OCI-LY3 (cell line): ENCODE results near the gene BMPER.

Experiments
- H2AFZ ChIP-seq: fragments of 200-600, 300-600 bp; shearing (Covaris generic); 2 replicates; pipeline ENCODE4 v1.6.0; 2014; ENCODE audit warnings: antibody characterized with exemption, low read depth, low read length
- H3K27ac ChIP-seq: fragments of 200-600, 300-600 bp; sonication (generic); 2 replicates; pipeline ENCODE4 v1.5.1; 2014; ENCODE audit warnings: mild to moderate bottlenecking, low read length, moderate library complexity, mixed read lengths
- H3K27me3 ChIP-seq: fragments of 200-600, 300-600 bp; sonication (generic); 2 replicates; pipeline ENCODE4 v1.6.1; 2014; ENCODE audit warnings: low read depth, low read length, mixed read lengths
- H3K36me3 ChIP-seq: fragments of 200-600, 300-600 bp; sonication (generic); replicated peaks from 2 replicates; pipeline ENCODE3; 2014; ENCODE audit warnings: low read depth, low read length, mixed read lengths
- H3K4me1 ChIP-seq: fragments of 300-600, 200-600 bp; sonication (generic); 2 replicates; pipeline ENCODE4 v1.6.1; 2014; ENCODE audit warnings: low read length, mixed read lengths
- H3K4me2 ChIP-seq: fragments of 200-600, 300-600 bp; sonication (generic); 2 replicates; pipeline ENCODE4 v1.6.1; 2014; ENCODE audit warnings: low read length, mixed read lengths
- H3K4me3 ChIP-seq: fragments of 300-600, 200-600 bp; sonication (generic); 2 replicates; pipeline ENCODE4 v1.5.1; 2014; ENCODE audit warnings: antibody characterized with exemption, mild to moderate bottlenecking, low read length, moderate library complexity
- H3K79me2 ChIP-seq: fragments of 300-600, 200-600 bp; shearing (Covaris generic); 2 replicates; pipeline ENCODE4 v1.6.1; 2014; ENCODE audit warnings: mild to moderate bottlenecking, low read length, mixed read lengths
- H3K9ac ChIP-seq: fragments of 300-600, 200-600 bp; shearing (Covaris generic); 2 replicates; pipeline ENCODE4 v1.6.0; 2014; ENCODE audit warnings: mild to moderate bottlenecking, low read length, moderate library complexity
- H3K9me3 ChIP-seq: fragments of 200-600, 300-600 bp; shearing (Covaris generic); 2 replicates; pipeline ENCODE4 v1.6.1; 2014; ENCODE audit warnings: low read length, mixed read lengths; ENCODE audit not compliant: insufficient read depth
- H4K20me1 ChIP-seq: fragments of 200-600, 300-600 bp; sonication (generic); 2 replicates; pipeline ENCODE4 v1.6.1; 2016; ENCODE audit warnings: low read length, mixed read lengths; ENCODE audit not compliant: insufficient read depth
- EZH2phosphoT487 ChIP-seq: fragments of 200-600 bp; shearing (Covaris generic); IDR thresholded peaks from 2 replicates; pipeline ENCODE4 v1.6.1; 2018; ENCODE audit warnings: antibody characterized with exemption, mixed run types, low read depth
- TF ChIP-seq, protein P1 (sequence below): fragments of 200-600, 300-600 bp; sonication (generic); IDR thresholded peaks from 2 replicates; pipeline ENCODE4 v1.5.1; 2014; ENCODE audit warnings: antibody characterized with exemption, low read length, low read depth

BMPER gene

DNA sequence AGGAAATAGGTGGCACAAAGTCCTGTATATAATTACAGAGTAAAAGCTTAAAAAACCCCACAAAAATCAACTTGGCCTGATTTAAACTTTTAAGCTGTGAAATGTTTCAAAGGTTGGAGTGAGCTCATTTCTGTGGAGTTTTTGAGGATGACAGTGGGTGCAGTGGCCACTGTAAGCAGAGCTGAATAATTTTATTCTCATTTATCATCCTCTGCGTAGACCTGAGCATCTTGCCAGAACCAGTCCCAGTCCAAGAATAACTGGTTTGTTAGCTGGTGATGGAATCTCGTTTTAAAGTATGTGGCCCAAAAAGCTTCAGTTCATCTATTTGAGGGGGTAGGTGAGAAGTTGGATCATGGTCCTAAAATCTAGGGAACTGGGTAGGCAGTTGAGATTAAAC, 4.4 kb downstream of the BMPER start:
- Histone ChIP-seq H2AFZ (no peak overlapping the region), H3K27me3 (peaks cover 3% of the 10 kb centered on the region; the same call in 1 of the 2 replicates), H3K27ac (no peak overlapping the region)

DNA sequence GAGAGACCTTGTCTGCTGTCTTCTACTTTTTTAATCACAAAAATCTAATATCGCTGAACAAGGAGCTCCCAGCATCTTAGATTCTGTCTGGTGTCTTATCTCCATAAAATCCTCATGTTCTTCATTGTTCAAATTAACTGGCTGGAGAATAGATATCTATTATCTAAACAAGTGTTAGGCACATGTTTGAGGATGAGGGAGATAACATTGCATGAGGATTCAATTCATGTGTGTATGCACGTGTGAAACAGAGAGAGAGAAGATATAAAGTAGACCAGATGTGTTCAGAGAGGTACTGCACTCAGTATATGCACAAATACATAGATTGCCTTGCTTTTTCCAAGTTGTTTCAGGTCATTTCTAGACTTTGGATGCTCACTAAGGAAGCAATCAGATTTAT, 5.4 kb downstream of the BMPER start:
- TF ChIP-seq, protein P1, sequence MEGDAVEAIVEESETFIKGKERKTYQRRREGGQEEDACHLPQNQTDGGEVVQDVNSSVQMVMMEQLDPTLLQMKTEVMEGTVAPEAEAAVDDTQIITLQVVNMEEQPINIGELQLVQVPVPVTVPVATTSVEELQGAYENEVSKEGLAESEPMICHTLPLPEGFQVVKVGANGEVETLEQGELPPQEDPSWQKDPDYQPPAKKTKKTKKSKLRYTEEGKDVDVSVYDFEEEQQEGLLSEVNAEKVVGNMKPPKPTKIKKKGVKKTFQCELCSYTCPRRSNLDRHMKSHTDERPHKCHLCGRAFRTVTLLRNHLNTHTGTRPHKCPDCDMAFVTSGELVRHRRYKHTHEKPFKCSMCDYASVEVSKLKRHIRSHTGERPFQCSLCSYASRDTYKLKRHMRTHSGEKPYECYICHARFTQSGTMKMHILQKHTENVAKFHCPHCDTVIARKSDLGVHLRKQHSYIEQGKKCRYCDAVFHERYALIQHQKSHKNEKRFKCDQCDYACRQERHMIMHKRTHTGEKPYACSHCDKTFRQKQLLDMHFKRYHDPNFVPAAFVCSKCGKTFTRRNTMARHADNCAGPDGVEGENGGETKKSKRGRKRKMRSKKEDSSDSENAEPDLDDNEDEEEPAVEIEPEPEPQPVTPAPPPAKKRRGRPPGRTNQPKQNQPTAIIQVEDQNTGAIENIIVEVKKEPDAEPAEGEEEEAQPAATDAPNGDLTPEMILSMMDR: no peak
- no peak for TF ChIP-seq EZH2phosphoT487
- Histone ChIP-seq H4K20me1 (no peaks in the 10 kb centered on the region), H2AFZ (no peak overlapping the region), H3K9ac (no peak overlapping the region), H3K79me2 (no peaks in the 10 kb centered on the region), H3K36me3 (no peaks in the 10 kb centered on the region), H3K27ac (no peak overlapping the region), H3K9me3 (no peaks in the 10 kb centered on the region), H3K4me3 (no peak overlapping the region), H3K4me2 (no peak overlapping the region), H3K27me3 (peaks cover 3% of the 10 kb centered on the region; the same call in 1 of the 2 replicates), H3K4me1 (no peaks in the 10 kb centered on the region)

More for the DNA sequence above, 4.4 kb downstream of the BMPER start:
- Histone ChIP-seq H3K36me3 (no peaks in the 10 kb centered on the region), H3K4me2 (no peak overlapping the region), H3K4me1 (no peaks in the 10 kb centered on the region), H4K20me1 (no peaks in the 10 kb centered on the region), H3K4me3 (no peak overlapping the region), H3K9ac (no peak overlapping the region), H3K79me2 (no peaks in the 10 kb centered on the region), H3K9me3 (no peaks in the 10 kb centered on the region)
- TF ChIP-seq, protein P1: no peak
- TF ChIP-seq EZH2phosphoT487: no peak

DNA sequence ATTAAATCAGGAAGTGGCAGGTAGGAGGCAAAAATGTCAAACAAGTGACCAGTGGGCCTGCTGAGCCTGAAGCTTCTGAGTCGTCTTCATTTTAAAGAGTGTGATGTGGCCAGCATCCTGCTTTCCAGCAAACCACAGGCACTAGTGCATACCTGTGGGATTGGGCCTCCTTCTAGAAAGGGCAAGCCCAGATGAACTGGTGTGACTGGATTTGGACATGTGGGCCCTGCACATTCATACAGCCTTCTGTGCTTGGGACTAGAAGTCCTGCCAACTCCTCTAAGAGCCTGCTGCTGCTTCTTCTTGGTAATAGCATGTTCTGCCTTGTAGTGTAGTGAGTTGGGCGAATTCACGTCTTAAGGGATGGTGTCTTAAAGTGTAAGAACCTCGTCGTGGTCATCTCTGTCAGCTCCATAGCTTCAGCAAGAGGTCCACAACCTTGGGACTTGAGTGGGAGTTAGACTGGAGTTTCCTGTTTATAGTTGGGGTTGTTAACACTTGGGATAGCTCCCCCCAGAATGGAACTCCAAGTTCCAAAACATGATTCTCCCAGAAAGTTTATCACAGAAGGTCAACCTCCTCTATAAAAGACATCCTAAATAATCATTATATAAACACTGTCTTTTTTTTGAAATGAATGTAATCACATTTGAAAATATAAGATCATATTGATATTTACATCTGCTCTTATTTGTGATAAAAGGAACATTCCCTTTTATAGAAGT, 11.2 kb downstream of the BMPER start:
- H3K9me3 ChIP-seq: no peaks in the 10 kb centered on the region
- H3K4me1 ChIP-seq: no peaks in the 10 kb centered on the region
- H3K27ac ChIP-seq: no peak overlapping the region
- H3K36me3 ChIP-seq: no peaks in the 10 kb centered on the region
- no peak overlapping the region for H3K9ac ChIP-seq
- TF ChIP-seq, protein P1: no peak
- TF ChIP-seq EZH2phosphoT487: no peak
- H3K4me2 ChIP-seq: no peak overlapping the region
- no peaks in the 10 kb centered on the region for H3K27me3 ChIP-seq
- H3K79me2 ChIP-seq: no peaks in the 10 kb centered on the region
- H2AFZ ChIP-seq: no peak overlapping the region
- no peaks in the 10 kb centered on the region for H4K20me1 ChIP-seq
- no peak overlapping the region for H3K4me3 ChIP-seq

DNA sequence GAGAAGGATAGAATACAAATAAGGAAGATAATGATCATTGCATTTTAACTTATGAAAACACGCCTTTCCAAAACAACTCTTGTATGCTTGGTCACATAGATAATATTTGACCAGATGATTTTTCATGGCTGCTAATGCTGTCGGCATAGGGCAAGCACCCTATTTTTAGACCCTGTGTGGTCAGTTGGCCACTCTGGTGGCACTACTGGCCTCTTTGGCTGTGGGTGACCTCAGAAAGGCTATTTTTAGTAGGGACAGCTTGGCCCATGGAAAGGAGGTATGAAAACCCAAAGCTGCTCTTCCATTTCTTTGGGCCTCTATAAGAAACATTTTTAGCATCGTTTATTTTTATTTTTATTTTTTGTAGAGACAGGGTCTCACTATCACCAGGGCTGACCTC, 12.3 kb downstream of the BMPER start:
- Histone ChIP-seq H3K4me3 (no peak overlapping the region), H3K36me3 (no peaks in the 10 kb centered on the region), H3K4me1 (no peaks in the 10 kb centered on the region), H3K9ac (no peak overlapping the region), H3K9me3 (no peaks in the 10 kb centered on the region), H3K27me3 (no peaks in the 10 kb centered on the region), H3K4me2 (no peak overlapping the region), H4K20me1 (no peaks in the 10 kb centered on the region), H3K27ac (no peak overlapping the region), H2AFZ (no peak overlapping the region), H3K79me2 (no peaks in the 10 kb centered on the region)
- TF ChIP-seq EZH2phosphoT487: no peak
- TF ChIP-seq, protein P1: no peak
